Vagina (tissue), 2 donors: Measurements from ENCODE around the gene RNU1-2.
"Not testable (repeated sequence)": the region's sequence is repeated elsewhere in the genome, so short reads cannot be mapped to it uniquely, and the experiment has no call there.

Experiments used
- POLR2A ChIP-seq, 2 donors: fragments of 450-650 bp; IDR thresholded peaks; one replicate each; pipeline ENCODE4 v1.6.1; 2017; ENCODE audit warnings: antibody characterized with exemption in 2 of 2, mild to moderate bottlenecking in 2 of 2, moderate library complexity in 2 of 2
- POLR2AphosphoS5 ChIP-seq, 2 donors: sonication (generic); formaldehyde crosslinking; IDR thresholded peaks; one replicate each; pipeline ENCODE4 v1.9.0; 2017; ENCODE audit warnings: antibody characterized with exemption in 2 of 2, mild to moderate bottlenecking in 2 of 2, low read depth in 1 of 2; ENCODE audit not compliant: insufficient read depth in 1 of 2
- TF ChIP-seq, protein P1 (sequence below), 3 experiments: fragments of 450-650 bp in 2 of 3; fragments of 200-600 bp in 1 of 3; sonication (generic) in 1 of 3; IDR thresholded peaks; one replicate each; pipeline ENCODE4 v1.5.1; 2017 to 2019; ENCODE audit warnings: antibody characterized with exemption in 3 of 3, mild to moderate bottlenecking in 2 of 3, moderate library complexity in 2 of 3

DNA sequence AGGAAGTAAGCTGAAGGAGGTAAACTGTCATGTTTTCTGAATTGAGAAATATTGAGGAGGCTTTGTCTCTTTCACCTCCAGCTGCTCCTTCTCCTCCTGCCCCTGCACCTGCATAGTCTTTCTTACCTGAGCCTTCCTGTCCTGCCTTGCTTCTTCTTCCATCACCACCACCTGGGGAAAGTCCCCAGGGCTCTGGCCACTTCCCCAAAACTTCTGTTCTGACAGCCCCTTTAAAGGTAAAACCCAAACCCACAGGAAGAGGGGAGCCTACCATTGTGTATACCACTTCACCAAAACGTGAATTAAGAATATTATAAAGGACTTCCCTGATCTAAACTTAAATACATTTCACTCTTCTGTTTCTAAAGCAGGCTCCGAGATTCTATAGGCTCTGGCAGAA is 5.6 kb downstream of the RNU1-2 start:
- TF ChIP-seq, protein P1, sequence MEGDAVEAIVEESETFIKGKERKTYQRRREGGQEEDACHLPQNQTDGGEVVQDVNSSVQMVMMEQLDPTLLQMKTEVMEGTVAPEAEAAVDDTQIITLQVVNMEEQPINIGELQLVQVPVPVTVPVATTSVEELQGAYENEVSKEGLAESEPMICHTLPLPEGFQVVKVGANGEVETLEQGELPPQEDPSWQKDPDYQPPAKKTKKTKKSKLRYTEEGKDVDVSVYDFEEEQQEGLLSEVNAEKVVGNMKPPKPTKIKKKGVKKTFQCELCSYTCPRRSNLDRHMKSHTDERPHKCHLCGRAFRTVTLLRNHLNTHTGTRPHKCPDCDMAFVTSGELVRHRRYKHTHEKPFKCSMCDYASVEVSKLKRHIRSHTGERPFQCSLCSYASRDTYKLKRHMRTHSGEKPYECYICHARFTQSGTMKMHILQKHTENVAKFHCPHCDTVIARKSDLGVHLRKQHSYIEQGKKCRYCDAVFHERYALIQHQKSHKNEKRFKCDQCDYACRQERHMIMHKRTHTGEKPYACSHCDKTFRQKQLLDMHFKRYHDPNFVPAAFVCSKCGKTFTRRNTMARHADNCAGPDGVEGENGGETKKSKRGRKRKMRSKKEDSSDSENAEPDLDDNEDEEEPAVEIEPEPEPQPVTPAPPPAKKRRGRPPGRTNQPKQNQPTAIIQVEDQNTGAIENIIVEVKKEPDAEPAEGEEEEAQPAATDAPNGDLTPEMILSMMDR (IDR thresholded peaks at IDR 0.05), result not testable (repeated sequence)
- not testable (repeated sequence) for TF ChIP-seq POLR2AphosphoS5 (IDR thresholded peaks at IDR 0.05; ENCODE audit: insufficient read depth in 1 of 2, low read depth in 1 of 2); POLR2A (IDR thresholded peaks at IDR 0.05)
